ENCODE data around the gene TSPAN18. TPM values are rescaled to one million over a fixed set of nuclear protein-coding genes. Genes with fewer than 3 reads are reported as not detected.

Gene TSPAN18
- total RNA-seq, 4 donors from 2014 or later, result 2.1 to 9.1 (median 2.5) TPM

GRCh38 chr11:44936525-44936924 lies 209.8 kb downstream of the TSPAN18 start:
- Histone ChIP-seq H3K4me1 (peaks cover 0 to 8% of the 10 kb centered on the region in 2 donors), H3K36me3 (no peaks in the 10 kb centered on the region), H3K4me3 (no peak overlapping the region), H3K27me3 (no peaks in the 10 kb centered on the region), H3K27ac (no peak overlapping the region), H3K9me3 (no peaks in the 10 kb centered on the region)
- in situ Hi-C loops (cut with MboI; ENCODE audit: low sequenced_read_pairs in 4 of 4), result loop anchor here (5.0 to 25.0 kb wide), 4 partner anchors 166 to 388 kb away; partner anchors contain the start of gene SYT13 (in 2 of the 4)
- DNase-seq (peak; percentile 39 to 70), ATAC-seq (peak; percentile 77 to 81)
- intact Hi-C loops (cut with DNase I; ENCODE audit: low total_unique reads), result loop anchor here (1.0 to 10.0 kb wide), 2 partner anchors 167 to 398 kb away; no protein-coding TSS in a partner anchor
- TF ChIP-seq, protein P1, sequence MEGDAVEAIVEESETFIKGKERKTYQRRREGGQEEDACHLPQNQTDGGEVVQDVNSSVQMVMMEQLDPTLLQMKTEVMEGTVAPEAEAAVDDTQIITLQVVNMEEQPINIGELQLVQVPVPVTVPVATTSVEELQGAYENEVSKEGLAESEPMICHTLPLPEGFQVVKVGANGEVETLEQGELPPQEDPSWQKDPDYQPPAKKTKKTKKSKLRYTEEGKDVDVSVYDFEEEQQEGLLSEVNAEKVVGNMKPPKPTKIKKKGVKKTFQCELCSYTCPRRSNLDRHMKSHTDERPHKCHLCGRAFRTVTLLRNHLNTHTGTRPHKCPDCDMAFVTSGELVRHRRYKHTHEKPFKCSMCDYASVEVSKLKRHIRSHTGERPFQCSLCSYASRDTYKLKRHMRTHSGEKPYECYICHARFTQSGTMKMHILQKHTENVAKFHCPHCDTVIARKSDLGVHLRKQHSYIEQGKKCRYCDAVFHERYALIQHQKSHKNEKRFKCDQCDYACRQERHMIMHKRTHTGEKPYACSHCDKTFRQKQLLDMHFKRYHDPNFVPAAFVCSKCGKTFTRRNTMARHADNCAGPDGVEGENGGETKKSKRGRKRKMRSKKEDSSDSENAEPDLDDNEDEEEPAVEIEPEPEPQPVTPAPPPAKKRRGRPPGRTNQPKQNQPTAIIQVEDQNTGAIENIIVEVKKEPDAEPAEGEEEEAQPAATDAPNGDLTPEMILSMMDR (IDR thresholded peaks at IDR 0.05 in 4 of 5, conservative IDR thresholded peaks at IDR 0.05 in 1 of 5), result peak; percentile 88 to 98 (median 95)
- TF ChIP-seq POLR2A (IDR thresholded peaks at IDR 0.05), result no peak

- intact Hi-C loops (cut with DNase I; ENCODE audit: low total_unique reads), result loop anchor here (1.0 to 10.0 kb wide), 2 partner anchors 166 to 398 kb away; no protein-coding TSS in a partner anchor
Observed at GRCh38 chr11:44936951-44937543, 210.3 kb downstream of the TSPAN18 start.

GRCh38 chr11:44938066-44938691 lies 211.4 kb downstream of the TSPAN18 start:
- DNase-seq (no peak), ATAC-seq (no peak)
- TF ChIP-seq, protein P1 (IDR thresholded peaks at IDR 0.05 in 4 of 5, conservative IDR thresholded peaks at IDR 0.05 in 1 of 5), result no peak
- TF ChIP-seq POLR2A (IDR thresholded peaks at IDR 0.05), result no peak
- H3K27me3 ChIP-seq, result no peaks in the 10 kb centered on the region
- peaks cover 0 to 8% of the 10 kb centered on the region in 2 donors for H3K4me1 ChIP-seq
- H3K9me3 ChIP-seq, result no peaks in the 10 kb centered on the region
- H3K27ac ChIP-seq, result no peak overlapping the region
- no peaks in the 10 kb centered on the region for H3K36me3 ChIP-seq
- intact Hi-C loops (cut with DNase I; ENCODE audit: low total_unique reads) (loop anchor here (10.0 kb wide), 1 partner anchor 397 kb away; no protein-coding TSS in a partner anchor), in situ Hi-C loops (cut with MboI; ENCODE audit: low sequenced_read_pairs in 4 of 4) (loop anchor here (5.0 to 25.0 kb wide), 4 partner anchors 164 to 387 kb away; partner anchors contain the start of gene SYT13 (in 2 of the 4))
- no peak overlapping the region for H3K4me3 ChIP-seq

More at GRCh38 chr11:44936951-44937543, 210.3 kb downstream of the TSPAN18 start:
- in situ Hi-C loops (cut with MboI; ENCODE audit: low sequenced_read_pairs in 4 of 4), result loop anchor here (5.0 to 25.0 kb wide), 4 partner anchors 165 to 388 kb away; partner anchors contain the start of gene SYT13 (in 2 of the 4)
- no peak for TF ChIP-seq POLR2A (IDR thresholded peaks at IDR 0.05)
- TF ChIP-seq, protein P1 (IDR thresholded peaks at IDR 0.05 in 4 of 5, conservative IDR thresholded peaks at IDR 0.05 in 1 of 5), result no peak
- H3K4me1 ChIP-seq, result peaks cover 0 to 8% of the 10 kb centered on the region in 2 donors
- H3K27me3 ChIP-seq, result no peaks in the 10 kb centered on the region
- no peak overlapping the region for H3K27ac ChIP-seq
- ATAC-seq (no peak), DNase-seq (no peak)
- H3K9me3 ChIP-seq, result no peaks in the 10 kb centered on the region
- H3K4me3 ChIP-seq, result no peak overlapping the region
- H3K36me3 ChIP-seq, result no peaks in the 10 kb centered on the region

DNA sequence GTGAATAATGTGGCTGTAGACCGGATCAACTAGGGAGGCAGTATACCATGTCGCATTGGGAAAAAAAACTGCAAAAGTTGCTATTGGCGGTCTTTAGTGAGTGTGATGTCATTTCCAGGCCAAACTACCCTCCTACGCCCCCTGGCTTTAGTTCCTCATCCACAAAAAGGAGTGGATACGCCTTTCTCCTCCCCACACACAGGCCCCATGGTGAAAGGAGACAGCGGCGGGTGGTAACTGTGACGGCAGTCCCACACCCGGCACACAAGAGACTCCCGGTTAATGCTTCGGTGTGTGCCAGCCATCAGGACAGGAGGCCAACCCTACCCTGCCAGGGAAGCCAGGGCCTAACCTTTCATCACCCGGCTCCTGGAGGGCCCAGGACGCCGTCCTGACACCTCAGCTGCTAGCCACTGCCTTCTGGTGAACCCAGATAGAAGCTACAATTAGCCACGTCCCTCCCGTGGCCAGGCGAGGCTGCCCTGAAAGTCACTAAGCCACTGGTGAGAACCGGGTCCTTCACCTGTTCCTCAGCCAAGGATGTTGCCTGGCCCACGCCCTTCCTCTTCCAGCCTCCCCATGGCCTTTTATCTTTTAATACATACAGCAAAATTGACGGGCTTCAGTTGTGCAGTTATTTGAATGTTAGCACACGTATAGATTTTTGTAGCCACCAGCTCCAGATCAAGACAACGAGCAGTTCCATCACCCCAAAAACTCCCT lies 213.1 kb downstream of the TSPAN18 start:
- no peaks in the 10 kb centered on the region for H3K36me3 ChIP-seq
- TF ChIP-seq, protein P1 (IDR thresholded peaks at IDR 0.05 in 4 of 5, conservative IDR thresholded peaks at IDR 0.05 in 1 of 5), result peak in 2 of 5 experiments; percentile 29 to 33
- TF ChIP-seq POLR2A (IDR thresholded peaks at IDR 0.05), result no peak
- ATAC-seq (peak in 1 of 2 donors; percentile 29), DNase-seq (peak in 1 of 2 donors; percentile 34)
- H3K27ac ChIP-seq, result peak overlapping the region; percentile 26 to 73 (median 64)
- peaks cover 0 to 8% of the 10 kb centered on the region in 2 donors for H3K4me1 ChIP-seq
- H3K27me3 ChIP-seq, result no peaks in the 10 kb centered on the region
- H3K9me3 ChIP-seq, result no peaks in the 10 kb centered on the region
- H3K4me3 ChIP-seq, result no peak overlapping the region
- intact Hi-C loops (cut with DNase I; ENCODE audit: low total_unique reads) (loop anchor here (10.0 kb wide), 1 partner anchor 395 kb away; no protein-coding TSS in a partner anchor), in situ Hi-C loops (cut with MboI; ENCODE audit: low sequenced_read_pairs in 4 of 4) (loop anchor here (5.0 to 25.0 kb wide), 4 partner anchors 162 to 385 kb away; partner anchors contain the start of gene SYT13 (in 2 of the 4))

All from gastrocnemius medialis (tissue), 4 donors.